Endothelial cell of umbilical vein (primary cell): Measurements from ENCODE around the gene SPIB. TPM values are rescaled to one million over a fixed set of nuclear protein-coding genes. Genes with fewer than 3 reads are reported as not detected.

Experiments used
- BruUV-seq: library from RNA; stranded (reverse); fragments of 400-500 nt; replicated peaks from 2 replicates; lab custom pipeline; 2021; lab: Mats Ljungman, UMichigan
- CTCF ChIA-PET: fragments of 300-600, 350-600 bp; sonication (Branson Sonifier 250); formaldehyde crosslinking; loops from one replicate; lab custom pipeline; 2021; ENCODE audit warnings: antibody characterized with exemption, inconsistent platforms; lab: Charles Lee
- POLR2A ChIA-PET: fragments of 300-600, 350-600 bp; sonication (Branson Sonifier 250); formaldehyde crosslinking; loops from one replicate; lab custom pipeline; 2021; ENCODE audit warnings: antibody characterized with exemption, inconsistent platforms; lab: Charles Lee
- DNase-seq: peaks from one replicate; pipeline ENCODE4 v3.0.0-alpha.2; 2011; ENCODE audit warnings: low read depth, low spot score
- FAIRE-seq: peaks from 2 replicates; lab custom pipeline; 2011; peaks lifted over from hg19 to GRCh38; lab: Jason Lieb, UNC
- H2AFZ ChIP-seq: 2 replicates; pipeline ENCODE4 v1.6.0; 2012; ENCODE audit warnings: low read depth, low read length, control low read depth, inconsistent platforms
- H3K27ac ChIP-seq: 2 replicates; pipeline ENCODE4 v1.5.1; 2011; ENCODE audit warnings: low read depth, mild to moderate bottlenecking, control low read depth, low read length, moderate library complexity; ENCODE audit not compliant: insufficient read depth
- H3K27me3 ChIP-seq, 2 experiments: 2 replicates each; pipeline versions ENCODE4 v1.6.0 to v1.6.1; 2011; ENCODE audit warnings: low read length in 2 of 2, mixed read lengths in 1 of 2; ENCODE audit not compliant: control insufficient read depth in 2 of 2, insufficient read depth in 2 of 2
- H3K36me3 ChIP-seq, 2 experiments: 2 replicates in 1 of 2; 3 replicates in 1 of 2; pipeline ENCODE4 v1.5.1; 2011; ENCODE audit warnings: low read length in 2 of 2, mild to moderate bottlenecking in 1 of 2, moderate library complexity in 1 of 2; ENCODE audit not compliant: control insufficient read depth in 2 of 2, insufficient read depth in 2 of 2; ENCODE audit errors: extremely low read depth in 1 of 2
- H3K4me1 ChIP-seq: 3 replicates; pipeline ENCODE4 v1.5.1; 2011; ENCODE audit warnings: mild to moderate bottlenecking, low read length; ENCODE audit not compliant: control insufficient read depth, insufficient read depth; ENCODE audit errors: extremely low read depth
- H3K4me2 ChIP-seq: 2 replicates; pipeline ENCODE4 v1.6.1; 2011; ENCODE audit warnings: low read length, control low read depth, mixed read lengths; ENCODE audit not compliant: insufficient read depth
- H3K4me3 ChIP-seq, 3 experiments: fragments of 200-600 bp in 1 of 3; sonication (generic), shearing (Covaris generic) in 1 of 3; replicated peaks in 1 of 3; 2 replicates each; pipeline ENCODE4 v1.5.1; 2011 to 2016; ENCODE audit warnings: control low read depth in 3 of 3, low read length in 3 of 3, mild to moderate bottlenecking in 2 of 3, inconsistent platforms in 1 of 3, low read depth in 1 of 3, moderate library complexity in 1 of 3; ENCODE audit not compliant: insufficient read depth in 1 of 3
- H3K79me2 ChIP-seq: 2 replicates; pipeline ENCODE4 v1.6.0; 2012; ENCODE audit warnings: low read length, inconsistent platforms; ENCODE audit not compliant: control insufficient read depth, insufficient read depth
- H3K9ac ChIP-seq: replicated peaks from 2 replicates; pipeline ENCODE3; 2011; ENCODE audit warnings: low read length, control low read depth; ENCODE audit not compliant: insufficient read depth; ENCODE audit errors: extremely low read depth
- H3K9me1 ChIP-seq: replicated peaks from 3 replicates; pipeline ENCODE4 v1.6.0; 2011; ENCODE audit warnings: mild to moderate bottlenecking, low read length; ENCODE audit not compliant: control insufficient read depth, insufficient read depth; ENCODE audit errors: extremely low read depth
- H3K9me3 ChIP-seq: replicated peaks from 2 replicates; pipeline ENCODE4 v1.5.1; 2012; ENCODE audit warnings: low read length, inconsistent platforms; ENCODE audit not compliant: control insufficient read depth, insufficient read depth
- H4K20me1 ChIP-seq: replicated peaks from 2 replicates; pipeline ENCODE3; 2011; ENCODE audit warnings: mild to moderate bottlenecking, low read length; ENCODE audit not compliant: control insufficient read depth, insufficient read depth; ENCODE audit errors: extremely low read depth
- EZH2 ChIP-seq: IDR thresholded peaks from 2 replicates; pipeline ENCODE4 v1.6.1; 2012; ENCODE audit warnings: borderline replicate concordance, low read depth, mild to moderate bottlenecking, moderate library complexity, low read length, inconsistent platforms; ENCODE audit not compliant: severe bottlenecking
- FOS ChIP-seq: IDR thresholded peaks from 2 replicates; pipeline ENCODE4 v1.6.1; 2011; ENCODE audit warnings: mild to moderate bottlenecking, low read length, moderate library complexity, borderline replicate concordance; ENCODE audit not compliant: insufficient read depth
- GATA2 ChIP-seq: IDR thresholded peaks from 2 replicates; pipeline ENCODE4 v1.7.0; 2011; ENCODE audit warnings: low read depth, mild to moderate bottlenecking, moderate library complexity, mixed read lengths, low read length; ENCODE audit not compliant: insufficient read length, insufficient read depth
- JUN ChIP-seq: IDR thresholded peaks from 2 replicates; pipeline ENCODE4 v1.6.1; 2011; ENCODE audit warnings: borderline replicate concordance, low read depth; ENCODE audit not compliant: insufficient read length, insufficient read depth
- MYC ChIP-seq: IDR thresholded peaks from one replicate; pipeline ENCODE4 v1.6.1; 2011; ENCODE audit warnings: mild to moderate bottlenecking, low read depth, low read length
- POLR2A ChIP-seq: IDR thresholded peaks from 2 replicates; pipeline ENCODE4 v1.6.1; 2012; ENCODE audit warnings: low read depth, mild to moderate bottlenecking, control low read depth, low read length
- POLR2AphosphoS5 ChIP-seq: IDR thresholded peaks from 2 replicates; pipeline ENCODE4 v1.6.1; 2012; ENCODE audit warnings: low read depth, mild to moderate bottlenecking, control low read depth, low read length, moderate library complexity; ENCODE audit not compliant: insufficient read depth
- dilution Hi-C: fragments of 300-500 bp; cut with MboI; formaldehyde crosslinking; loops from one replicate; pipeline ENCODE4 v1.15.0; 2019; ENCODE audit warnings: low sequenced_read_pairs; ENCODE audit not compliant: extremely low pct_ligation_motif_present
- intact Hi-C: fragments of 100-400 bp; cut with micrococcal nuclease; formaldehyde crosslinking; loops from one replicate; pipeline ENCODE4 v1.10.0; 2022
- polyA plus RNA-seq, 4 experiments: library from polyadenylated mRNA; depleted of rRNA in 3 of 4; stranded (reverse) in 3 of 4; unstranded in 1 of 4; fragments of >200 nt; gene quantifications; 2 replicates each; pipeline versions ENCODE4 v1.2.1 to v1.2.3, GENCODE V29; 2011 to 2012; ENCODE audit warnings: missing spikeins in 1 of 4
- total RNA-seq: library from RNA; stranded (reverse); gene quantifications from 2 replicates; pipeline ENCODE4 v1.2.3, GENCODE V29; 2021
- TF ChIP-seq, protein P1 (sequence below): IDR thresholded peaks from 2 replicates; pipeline ENCODE4 v1.6.1; 2011; ENCODE audit not compliant: insufficient read depth, insufficient read length
- TF ChIP-seq, protein P2 (sequence below), 2 donors: IDR thresholded peaks; 1 replicate in 1 of 2; 2 replicates in 1 of 2; pipeline ENCODE4 v1.5.1; 2011; ENCODE audit warnings: low read length in 2 of 2, mild to moderate bottlenecking in 2 of 2, moderate library complexity in 2 of 2, control low read depth in 1 of 2, inconsistent platforms in 1 of 2, low read depth in 1 of 2; ENCODE audit not compliant: insufficient read depth in 1 of 2; ENCODE audit errors: extremely low read depth in 1 of 2

SPIB gene
- total and polyA plus RNA-seq, 2 donors (not counting 3 experiments of a cell fraction or from before 2014, with no cell fraction given) = not detected

DNA sequence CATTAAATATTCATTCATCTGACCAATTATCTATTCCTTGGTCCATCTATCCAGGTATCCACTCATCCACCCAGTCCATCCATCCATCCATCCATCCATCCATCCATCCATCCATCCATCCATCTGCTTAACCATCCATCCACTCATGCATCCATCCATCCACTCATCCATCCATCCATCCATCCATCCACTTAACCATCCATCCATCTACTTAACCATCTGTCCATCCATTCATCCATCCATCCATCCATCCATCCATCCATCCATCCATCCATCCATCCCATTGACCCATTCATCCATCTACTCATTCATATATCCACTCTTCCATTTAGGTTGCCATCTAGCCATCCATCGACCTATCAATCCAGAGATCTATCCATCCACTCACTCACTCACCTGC lies 25.3 kb downstream of the SPIB start:
- FAIRE-seq (no peak), DNase-seq (no peak)
- Histone ChIP-seq H3K4me1 (no peaks in the 10 kb centered on the region), H3K4me2 (no peak overlapping the region), H3K36me3 (no peaks in the 10 kb centered on the region), H3K4me3 (no peak overlapping the region), H3K79me2 (no peaks in the 10 kb centered on the region), H3K9ac (no peak overlapping the region), H3K9me3 (no peaks in the 10 kb centered on the region), H2AFZ (no peak overlapping the region), H4K20me1 (no peaks in the 10 kb centered on the region), H3K27me3 (no peaks in the 10 kb centered on the region), H3K27ac (no peak overlapping the region), H3K9me1 (no peaks in the 10 kb centered on the region)
- ChIA-PET POLR2A (no interaction called here), CTCF (no interaction called here)
- no TSS peak for BruUV-seq
- intact Hi-C loops (no loop called here), dilution Hi-C loops (no loop called here)
- TF ChIP-seq FOS (no peak), JUN (no peak), POLR2AphosphoS5 (no peak)
- TF ChIP-seq, protein P1, sequence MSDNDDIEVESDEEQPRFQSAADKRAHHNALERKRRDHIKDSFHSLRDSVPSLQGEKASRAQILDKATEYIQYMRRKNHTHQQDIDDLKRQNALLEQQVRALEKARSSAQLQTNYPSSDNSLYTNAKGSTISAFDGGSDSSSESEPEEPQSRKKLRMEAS = no peak

DNA sequence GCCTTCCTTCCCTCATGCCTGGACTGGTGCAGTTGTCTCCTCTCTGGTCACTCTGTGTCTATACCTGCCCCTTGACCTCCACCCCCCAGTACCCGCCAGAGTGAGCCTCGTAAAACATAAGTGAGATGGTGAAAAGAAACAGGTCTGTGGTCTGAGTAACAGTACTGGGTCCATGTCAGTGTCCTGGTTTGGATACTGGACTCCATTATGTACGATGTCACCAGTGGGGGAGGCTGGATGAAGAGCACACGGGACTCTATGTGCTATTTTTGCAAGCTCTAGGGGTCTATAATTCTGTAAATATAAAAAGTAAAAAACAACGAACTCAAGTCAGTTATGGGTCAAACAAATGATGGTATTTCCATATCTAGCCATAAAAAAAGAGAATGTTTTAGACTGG lies 28.3 kb downstream of the SPIB start:
- no peaks in the 10 kb centered on the region for H3K9me3 ChIP-seq
- H2AFZ ChIP-seq = no peak overlapping the region
- no peak overlapping the region for H3K4me3 ChIP-seq
- no peak overlapping the region for H3K9ac ChIP-seq
- H3K4me1 ChIP-seq = no peaks in the 10 kb centered on the region
- DNase-seq = no peak
- CTCF ChIA-PET = interaction anchor here (1.5 kb wide), 1 partner anchor 14 kb away, joined by 4 read pairs; no protein-coding TSS in a partner anchor
- no peaks in the 10 kb centered on the region for H4K20me1 ChIP-seq
- no peaks in the 10 kb centered on the region for H3K36me3 ChIP-seq
- intact Hi-C loops (no loop called here), dilution Hi-C loops (no loop called here)
- no peaks in the 10 kb centered on the region for H3K9me1 ChIP-seq
- no peak for FAIRE-seq
- H3K79me2 ChIP-seq = no peaks in the 10 kb centered on the region
- POLR2A ChIA-PET = no interaction called here
- H3K27me3 ChIP-seq = no peaks in the 10 kb centered on the region
- TF ChIP-seq POLR2A (no peak), MYC (no peak), POLR2AphosphoS5 (no peak), EZH2 (no peak), GATA2 (no peak), JUN (no peak), FOS (no peak)
- TF ChIP-seq, protein P2, sequence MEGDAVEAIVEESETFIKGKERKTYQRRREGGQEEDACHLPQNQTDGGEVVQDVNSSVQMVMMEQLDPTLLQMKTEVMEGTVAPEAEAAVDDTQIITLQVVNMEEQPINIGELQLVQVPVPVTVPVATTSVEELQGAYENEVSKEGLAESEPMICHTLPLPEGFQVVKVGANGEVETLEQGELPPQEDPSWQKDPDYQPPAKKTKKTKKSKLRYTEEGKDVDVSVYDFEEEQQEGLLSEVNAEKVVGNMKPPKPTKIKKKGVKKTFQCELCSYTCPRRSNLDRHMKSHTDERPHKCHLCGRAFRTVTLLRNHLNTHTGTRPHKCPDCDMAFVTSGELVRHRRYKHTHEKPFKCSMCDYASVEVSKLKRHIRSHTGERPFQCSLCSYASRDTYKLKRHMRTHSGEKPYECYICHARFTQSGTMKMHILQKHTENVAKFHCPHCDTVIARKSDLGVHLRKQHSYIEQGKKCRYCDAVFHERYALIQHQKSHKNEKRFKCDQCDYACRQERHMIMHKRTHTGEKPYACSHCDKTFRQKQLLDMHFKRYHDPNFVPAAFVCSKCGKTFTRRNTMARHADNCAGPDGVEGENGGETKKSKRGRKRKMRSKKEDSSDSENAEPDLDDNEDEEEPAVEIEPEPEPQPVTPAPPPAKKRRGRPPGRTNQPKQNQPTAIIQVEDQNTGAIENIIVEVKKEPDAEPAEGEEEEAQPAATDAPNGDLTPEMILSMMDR (IDR thresholded peaks at IDR 0.05; ENCODE audit: extremely low read depth in 1 of 2, insufficient read depth in 1 of 2, low read depth in 1 of 2, low read length in 2 of 2) = no peak
- TF ChIP-seq, protein P1 = no peak
- no peak overlapping the region for H3K4me2 ChIP-seq
- no TSS peak for BruUV-seq
- H3K27ac ChIP-seq = no peak overlapping the region
